H1 (cell line): Measurements from ENCODE around the gene RAB11FIP5. TPM values are rescaled to one million over a fixed set of nuclear protein-coding genes. Genes with fewer than 3 reads are reported as not detected.

ENCODE experiments used
- CTCF ChIA-PET: fragments of 300-600 bp; sonication (Branson Sonifier 250); formaldehyde crosslinking; loops from one replicate; lab custom pipeline; 2021; ENCODE audit not compliant: partially characterized antibody; lab: Charles Lee
- POLR2A ChIA-PET: fragments of 300-600 bp; sonication (Branson Sonifier 250); formaldehyde crosslinking; loops from one replicate; lab custom pipeline; 2021; ENCODE audit warnings: inconsistent platforms; ENCODE audit not compliant: partially characterized antibody; lab: Charles Lee
- DNase-seq, 2 experiments: peaks; one replicate each; pipeline versions ENCODE4 v3.0.0 to v3.0.0-alpha.2; 2010 to 2022; ENCODE audit warnings: low spot score in 2 of 2, low read depth in 1 of 2, mixed read lengths in 1 of 2
- FAIRE-seq: peaks from 2 replicates; lab custom pipeline; 2011; peaks lifted over from hg19 to GRCh38; lab: Jason Lieb, UNC
- H2AFZ ChIP-seq: 2 replicates; pipeline ENCODE4 v1.8.1; 2012; ENCODE audit warnings: low read length, inconsistent platforms
- H2AK5ac ChIP-seq: 2 replicates; pipeline ENCODE4 v1.6.1; 2013; ENCODE audit warnings: low read depth, low read length
- H2BK120ac ChIP-seq: replicated peaks from 2 replicates; pipeline ENCODE3; 2013; ENCODE audit warnings: low read depth, low read length, inconsistent platforms
- H2BK12ac ChIP-seq: 2 replicates; pipeline ENCODE4 v1.6.1; 2013; ENCODE audit warnings: low read depth, low read length
- H2BK15ac ChIP-seq: 2 replicates; pipeline ENCODE4 v1.6.1; 2013; ENCODE audit warnings: low read length
- H2BK20ac ChIP-seq: 2 replicates; pipeline ENCODE4 v1.6.1; 2013; ENCODE audit warnings: low read length
- H2BK5ac ChIP-seq: 2 replicates; pipeline ENCODE4 v1.6.1; 2013; ENCODE audit warnings: low read depth, low read length
- H3K14ac ChIP-seq: 2 replicates; pipeline ENCODE4 v1.6.1; 2013; ENCODE audit warnings: inconsistent platforms; ENCODE audit not compliant: insufficient read length
- H3K18ac ChIP-seq: 2 replicates; pipeline ENCODE4 v1.6.1; 2013; ENCODE audit warnings: low read length; ENCODE audit errors: extremely low read depth
- H3K23ac ChIP-seq: 2 replicates; pipeline ENCODE4 v1.6.1; 2013; ENCODE audit warnings: inconsistent platforms; ENCODE audit not compliant: insufficient read length
- H3K23me2 ChIP-seq: 2 replicates; pipeline ENCODE4 v1.6.1; 2013; ENCODE audit warnings: low read depth, low read length
- H3K27ac ChIP-seq: 2 replicates; pipeline ENCODE4 v1.6.1; 2011; ENCODE audit warnings: low read depth, low read length, inconsistent platforms
- H3K27me3 ChIP-seq, 4 experiments: replicated peaks in 1 of 4; 1 replicate in 1 of 4; 2 replicates in 3 of 4; pipeline versions ENCODE4 v1.6.1 to v1.8.1; 2011 to 2013; ENCODE audit warnings: low read length in 3 of 4, mild to moderate bottlenecking in 3 of 4, inconsistent platforms in 2 of 4, mixed read lengths in 2 of 4, moderate library complexity in 1 of 4; ENCODE audit not compliant: control insufficient read depth in 3 of 4, insufficient read depth in 3 of 4; ENCODE audit errors: extremely low read depth in 1 of 4
- H3K36me3 ChIP-seq, 4 experiments: 2 replicates each; pipeline versions ENCODE4 v1.6.1 to v1.8.1; 2011 to 2013; ENCODE audit warnings: mild to moderate bottlenecking in 4 of 4, low read length in 3 of 4, moderate library complexity in 2 of 4, control low read depth in 1 of 4, inconsistent platforms in 1 of 4; ENCODE audit not compliant: insufficient read depth in 4 of 4, control insufficient read depth in 2 of 4
- H3K4ac ChIP-seq: replicated peaks from 2 replicates; pipeline ENCODE3; 2013; ENCODE audit warnings: low read length, low read depth, mixed read lengths, inconsistent platforms; ENCODE audit not compliant: insufficient read length
- H3K4me1 ChIP-seq, 4 experiments: replicated peaks in 1 of 4; 1 replicate in 1 of 4; 2 replicates in 3 of 4; pipeline versions ENCODE4 v1.6.1 to v1.8.1; 2011 to 2013; ENCODE audit warnings: low read length in 3 of 4, inconsistent platforms in 2 of 4, mixed read lengths in 1 of 4; ENCODE audit not compliant: insufficient read depth in 4 of 4, control insufficient read depth in 3 of 4
- H3K4me2 ChIP-seq, 2 experiments: 2 replicates each; pipeline versions ENCODE4 v1.6.1 to v1.8.1; 2011 to 2013; ENCODE audit warnings: low read depth in 2 of 2, low read length in 2 of 2, control low read depth in 1 of 2, inconsistent platforms in 1 of 2, mild to moderate bottlenecking in 1 of 2; ENCODE audit not compliant: insufficient read depth in 1 of 2
- H3K4me3 ChIP-seq, 4 experiments: fragments of 200-600, 300-600 bp in 1 of 4; sonication (generic), shearing (Covaris generic), sonication (Bioruptor Twin) in 1 of 4; 2 replicates each; pipeline versions ENCODE4 v1.5.1 to v1.8.1; 2011 to 2016; ENCODE audit warnings: low read length in 4 of 4, low read depth in 3 of 4, control low read depth in 2 of 4, inconsistent platforms in 2 of 4, mild to moderate bottlenecking in 2 of 4, mixed read lengths in 1 of 4, moderate library complexity in 1 of 4; ENCODE audit not compliant: insufficient read depth in 2 of 4; ENCODE audit errors: extremely low read depth in 1 of 4
- H3K56ac ChIP-seq: replicated peaks from 2 replicates; pipeline ENCODE3; 2013; ENCODE audit warnings: low read depth, mild to moderate bottlenecking, mixed read lengths, low read length, inconsistent platforms; ENCODE audit not compliant: insufficient read length
- H3K79me1 ChIP-seq: 2 replicates; pipeline ENCODE4 v1.6.1; 2013; ENCODE audit warnings: low read depth, low read length, control low read depth
- H3K79me2 ChIP-seq, 2 experiments: 2 replicates each; pipeline versions ENCODE4 v1.6.1 to v1.8.1; 2012 to 2013; ENCODE audit warnings: low read length in 2 of 2, mild to moderate bottlenecking in 2 of 2, inconsistent platforms in 1 of 2; ENCODE audit not compliant: insufficient read depth in 2 of 2, control insufficient read depth in 1 of 2
- H3K9ac ChIP-seq, 4 experiments: replicated peaks in 1 of 4; 1 replicate in 1 of 4; 2 replicates in 3 of 4; pipeline versions ENCODE4 v1.6.1 to v1.8.1; 2011 to 2013; ENCODE audit warnings: low read depth in 3 of 4, low read length in 3 of 4, control low read depth in 2 of 4, mild to moderate bottlenecking in 2 of 4, moderate library complexity in 2 of 4, inconsistent platforms in 1 of 4; ENCODE audit errors: extremely low read depth in 1 of 4
- H3K9me3 ChIP-seq, 2 experiments: 2 replicates each; pipeline versions ENCODE4 v1.6.1 to v1.8.1; 2012 to 2013; ENCODE audit warnings: mild to moderate bottlenecking in 2 of 2, moderate library complexity in 2 of 2, control low read depth in 1 of 2, inconsistent platforms in 1 of 2, low read depth in 1 of 2, low read length in 1 of 2, mixed read lengths in 1 of 2; ENCODE audit not compliant: insufficient read depth in 2 of 2
- H4K20me1 ChIP-seq, 2 experiments: replicated peaks in 1 of 2; 2 replicates each; pipeline versions ENCODE3 to v1.8.1; 2011 to 2013; ENCODE audit warnings: inconsistent platforms in 2 of 2, low read length in 2 of 2, mild to moderate bottlenecking in 1 of 2; ENCODE audit not compliant: insufficient read depth in 2 of 2, control insufficient read depth in 1 of 2
- H4K5ac ChIP-seq: 2 replicates; pipeline ENCODE4 v1.6.1; 2013; ENCODE audit warnings: low read length, low read depth, mixed read lengths, inconsistent platforms; ENCODE audit not compliant: insufficient read length
- H4K8ac ChIP-seq: 2 replicates; pipeline ENCODE4 v1.8.0; 2013; ENCODE audit warnings: mild to moderate bottlenecking, moderate library complexity, low read length, inconsistent platforms; ENCODE audit not compliant: insufficient read depth; ENCODE audit errors: extremely low read depth
- H4K91ac ChIP-seq: replicated peaks from 2 replicates; pipeline ENCODE3; 2013; ENCODE audit warnings: low read length, mixed read lengths, inconsistent platforms; ENCODE audit not compliant: insufficient read length
- ATF3 ChIP-seq: IDR thresholded peaks from 2 replicates; pipeline ENCODE4 v1.6.1; 2011; ENCODE audit warnings: low read depth, mild to moderate bottlenecking, low read length; ENCODE audit not compliant: insufficient read depth
- CTCF ChIP-seq, 3 experiments: IDR thresholded peaks; 1 replicate in 2 of 3; 2 replicates in 1 of 3; pipeline versions ENCODE4 v1.5.1 to v1.6.1; 2011; ENCODE audit warnings: low read length in 3 of 3, mild to moderate bottlenecking in 3 of 3, inconsistent platforms in 2 of 3, low read depth in 1 of 3, moderate library complexity in 1 of 3; ENCODE audit not compliant: insufficient read depth in 1 of 3; ENCODE audit errors: control extremely low read depth in 1 of 3
- EP300 ChIP-seq, 2 experiments: IDR thresholded peaks; 1 replicate in 1 of 2; 2 replicates in 1 of 2; pipeline ENCODE4 v1.6.1; 2011 to 2012; ENCODE audit warnings: low read depth in 2 of 2, low read length in 2 of 2, mild to moderate bottlenecking in 2 of 2, borderline replicate concordance in 1 of 2, inconsistent platforms in 1 of 2, moderate library complexity in 1 of 2
- NRF1 ChIP-seq: IDR thresholded peaks from 2 replicates; pipeline ENCODE4 v1.6.1; 2011; ENCODE audit warnings: mild to moderate bottlenecking, low read depth, low read length, improper control_type of control experiment
- USF2 ChIP-seq: IDR thresholded peaks from 2 replicates; pipeline ENCODE4 v1.6.1; 2011; ENCODE audit warnings: low read length, improper control_type of control experiment
- WGBS, 2 experiments: shearing (Covaris generic) in 1 of 2; methylation state at CpG; one replicate each; pipeline versions ENCODE4 v1.1.6 to v1.1.7; 2013 to 2015; ENCODE audit warnings: low lambda C conversion rate in 2 of 2, mixed read lengths in 2 of 2, inconsistent platforms in 1 of 2, low coverage in 1 of 2, missing lambda C conversion rate in 1 of 2; ENCODE audit not compliant: insufficient replicate concordance in 2 of 2, insufficient coverage in 1 of 2, insufficient read length in 1 of 2; ENCODE audit errors: extremely low coverage in 1 of 2, missing lambda C conversion rate in 1 of 2; 5-methylcytosine and 5-hydroxymethylcytosine counted together
- polyA plus RNA-seq, 7 experiments: library from polyadenylated mRNA; depleted of rRNA in 3 of 7; stranded (reverse) in 5 of 7; unstranded in 2 of 7; fragments of >200 nt in 5 of 7; fragments of 200-250 nt in 2 of 7; gene quantifications; 1 replicate in 5 of 7; 2 replicates in 1 of 7; 4 replicates in 1 of 7; pipeline versions ENCODE4 v1.2.1 to v1.2.3, GENCODE V29; 2011 to 2013; ENCODE audit warnings: missing spikeins in 2 of 7, mixed read lengths in 2 of 7
- total RNA-seq: library from RNA; stranded (reverse); fragmentation: NEBNext Ultra II Directional; extraction: Animal tissue kit (Norgen Biotek cat#: 25700); gene quantifications from 2 replicates; pipeline ENCODE4 v1.2.1, GENCODE V29; 2021
- TF ChIP-seq, protein P1 (sequence below): IDR thresholded peaks from 2 replicates; pipeline ENCODE4 v1.6.1; 2012; ENCODE audit warnings: inconsistent platforms

Gene RAB11FIP5
- total and polyA plus RNA-seq, 2 of the 8 experiments (the other 6 are each of a cell fraction or from before 2014, with no cell fraction given), result 6.3 to 17.0 TPM

DNA sequence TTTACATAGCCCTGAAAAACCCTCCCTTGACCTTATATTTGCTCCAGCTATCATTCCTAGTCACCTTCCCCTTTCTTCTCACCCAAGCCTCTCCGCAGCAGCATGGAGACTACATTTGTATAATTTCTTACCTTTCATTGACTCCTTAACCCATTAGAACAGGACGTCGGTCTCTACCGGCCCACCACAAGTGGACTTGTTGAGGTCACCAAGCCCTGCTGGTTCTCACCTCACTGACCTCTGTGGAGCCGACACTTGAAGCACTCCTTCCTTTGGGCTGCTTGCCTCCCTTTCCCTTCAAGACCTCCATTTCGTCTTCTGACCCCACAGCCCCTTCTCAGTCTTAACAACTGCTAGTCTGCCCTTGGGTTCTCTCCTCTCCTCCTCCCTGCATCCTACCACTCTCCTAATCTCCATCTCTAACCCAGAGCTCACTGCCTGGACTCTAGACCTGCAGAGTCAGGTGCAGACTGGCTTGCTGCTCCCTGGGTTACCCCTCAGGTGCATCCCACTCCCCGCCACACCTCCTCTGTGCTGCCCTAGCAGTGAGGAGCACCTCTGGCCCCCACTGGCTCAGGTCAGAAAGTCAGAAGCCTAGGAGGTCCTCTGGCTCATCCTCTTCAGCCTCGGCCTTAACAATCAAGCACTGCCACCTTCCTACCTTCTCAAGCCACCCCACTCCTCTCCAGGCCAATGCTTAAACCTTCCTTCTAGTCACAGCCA lies 35.9 kb downstream of the RAB11FIP5 start:
- H3K27ac ChIP-seq, result no peak overlapping the region
- H3K4me1 ChIP-seq, result peaks cover 0 to 13% (median 6%) of the 10 kb centered on the region in 4 experiments; a peak in 6 of 7 replicates
- H2AK5ac ChIP-seq, result no peak overlapping the region
- peaks cover 0 to 4% (median 0%) of the 10 kb centered on the region in 4 experiments; a peak in 4 of 7 replicates for H3K27me3 ChIP-seq
- H3K14ac ChIP-seq, result no peak overlapping the region
- no peaks in the 10 kb centered on the region for H3K79me2 ChIP-seq
- H4K5ac ChIP-seq, result no peak overlapping the region
- no peak overlapping the region for H4K8ac ChIP-seq
- H3K56ac ChIP-seq, result no peak overlapping the region
- H4K20me1 ChIP-seq, result peaks cover 0 to 6% of the 10 kb centered on the region in 2 experiments
- no peak overlapping the region for H4K91ac ChIP-seq
- H2BK5ac ChIP-seq, result no peak overlapping the region
- H3K36me3 ChIP-seq, result no peaks in the 10 kb centered on the region; a peak in 1 of 8 replicates
- H3K18ac ChIP-seq, result no peak overlapping the region
- POLR2A ChIA-PET, result interaction anchor here (1.5 kb wide), 1 partner anchor 22 kb away, joined by 3 read pairs; no protein-coding TSS in a partner anchor
- H2BK15ac ChIP-seq, result no peak overlapping the region
- H3K4ac ChIP-seq, result no peak overlapping the region
- H3K79me1 ChIP-seq, result no peaks in the 10 kb centered on the region
- no peak overlapping the region for H2BK20ac ChIP-seq
- H3K4me2 ChIP-seq, result no peak overlapping the region
- no peak overlapping the region for H2BK120ac ChIP-seq
- H3K23ac ChIP-seq, result no peak overlapping the region
- WGBS, 2 experiments, result 89% methylated on average over 8 of the region's 8 CpGs; no CpG with 5 or more reads in 1 of the 2 experiments
- no peaks in the 10 kb centered on the region for H3K9me3 ChIP-seq
- no peak overlapping the region for H3K4me3 ChIP-seq
- H2AFZ ChIP-seq, result no peak overlapping the region
- FAIRE-seq (no peak), DNase-seq (no peak)
- CTCF ChIA-PET, result interaction anchor here (1.6 to 12.2 kb wide), 6 partner anchors 9 to 182 kb away, joined by 4 to 95 read pairs (median 9); no protein-coding TSS in a partner anchor
- peaks cover 4% of the 10 kb centered on the region; the same call in 1 of the 2 replicates for H3K23me2 ChIP-seq
- no peak overlapping the region for H2BK12ac ChIP-seq
- no peak overlapping the region for H3K9ac ChIP-seq
- TF ChIP-seq, protein P1, sequence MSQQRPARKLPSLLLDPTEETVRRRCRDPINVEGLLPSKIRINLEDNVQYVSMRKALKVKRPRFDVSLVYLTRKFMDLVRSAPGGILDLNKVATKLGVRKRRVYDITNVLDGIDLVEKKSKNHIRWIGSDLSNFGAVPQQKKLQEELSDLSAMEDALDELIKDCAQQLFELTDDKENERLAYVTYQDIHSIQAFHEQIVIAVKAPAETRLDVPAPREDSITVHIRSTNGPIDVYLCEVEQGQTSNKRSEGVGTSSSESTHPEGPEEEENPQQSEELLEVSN, result no peak
- TF ChIP-seq ATF3 (no peak), CTCF (IDR thresholded peaks at IDR 0.05; ENCODE audit: control extremely low read depth in 1 of 3, insufficient read depth in 1 of 3, low read depth in 1 of 3, low read length in 3 of 3) (no peak), EP300 (IDR thresholded peaks at IDR 0.05; ENCODE audit: borderline replicate concordance in 1 of 2, low read depth in 2 of 2, low read length in 2 of 2) (no peak), NRF1 (no peak), USF2 (no peak)
